ENCODE data around the gene NOS1AP.

DNA sequence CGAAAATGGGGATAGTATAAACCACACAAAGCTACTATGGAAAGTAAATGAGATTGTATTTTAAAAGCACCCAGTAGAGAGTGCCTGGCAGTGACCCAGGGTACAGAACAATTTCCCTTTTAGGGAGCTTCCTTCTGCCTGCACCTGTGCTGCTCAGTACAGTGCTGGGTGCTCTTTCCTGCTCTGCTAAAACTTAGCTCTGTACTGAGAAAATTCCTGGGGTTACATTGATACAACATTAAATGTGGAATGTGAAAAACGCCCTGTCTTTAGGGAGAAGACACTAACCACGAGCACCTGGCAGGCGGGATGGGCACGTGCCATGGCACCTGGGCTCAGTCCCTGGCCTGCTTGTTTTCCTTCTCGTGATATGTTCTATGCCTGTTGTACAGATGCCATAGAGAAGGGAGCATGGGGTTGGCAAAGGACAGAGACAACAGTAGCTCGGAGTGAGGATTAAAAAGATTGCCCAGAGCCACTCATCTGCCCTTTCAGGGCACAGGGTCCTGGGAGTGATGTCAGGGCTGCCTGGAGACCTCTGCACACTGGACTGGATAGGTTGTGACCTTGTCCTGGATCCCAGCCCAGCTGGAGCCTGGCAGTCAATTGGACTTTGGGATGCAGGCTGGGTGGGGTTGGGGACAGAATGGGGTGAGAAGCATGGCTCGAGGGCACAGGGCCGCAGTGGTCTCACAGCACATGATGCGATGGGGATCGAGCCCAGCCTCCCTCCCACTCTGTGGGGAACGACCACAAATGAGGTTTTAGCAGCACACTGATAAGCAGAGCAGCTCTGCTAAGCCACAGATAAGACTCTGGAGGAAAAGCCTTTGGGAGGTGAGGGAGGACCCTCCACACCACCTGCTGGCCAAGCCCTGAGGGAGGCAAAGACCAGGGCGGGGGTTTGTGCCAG is 302.9 kb downstream of the NOS1AP start:
- TF ChIP-seq, protein P1, sequence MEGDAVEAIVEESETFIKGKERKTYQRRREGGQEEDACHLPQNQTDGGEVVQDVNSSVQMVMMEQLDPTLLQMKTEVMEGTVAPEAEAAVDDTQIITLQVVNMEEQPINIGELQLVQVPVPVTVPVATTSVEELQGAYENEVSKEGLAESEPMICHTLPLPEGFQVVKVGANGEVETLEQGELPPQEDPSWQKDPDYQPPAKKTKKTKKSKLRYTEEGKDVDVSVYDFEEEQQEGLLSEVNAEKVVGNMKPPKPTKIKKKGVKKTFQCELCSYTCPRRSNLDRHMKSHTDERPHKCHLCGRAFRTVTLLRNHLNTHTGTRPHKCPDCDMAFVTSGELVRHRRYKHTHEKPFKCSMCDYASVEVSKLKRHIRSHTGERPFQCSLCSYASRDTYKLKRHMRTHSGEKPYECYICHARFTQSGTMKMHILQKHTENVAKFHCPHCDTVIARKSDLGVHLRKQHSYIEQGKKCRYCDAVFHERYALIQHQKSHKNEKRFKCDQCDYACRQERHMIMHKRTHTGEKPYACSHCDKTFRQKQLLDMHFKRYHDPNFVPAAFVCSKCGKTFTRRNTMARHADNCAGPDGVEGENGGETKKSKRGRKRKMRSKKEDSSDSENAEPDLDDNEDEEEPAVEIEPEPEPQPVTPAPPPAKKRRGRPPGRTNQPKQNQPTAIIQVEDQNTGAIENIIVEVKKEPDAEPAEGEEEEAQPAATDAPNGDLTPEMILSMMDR (IDR thresholded peaks at IDR 0.05; ENCODE audit: extremely low read depth in 1 of 2, insufficient read depth in 1 of 2, low read depth in 1 of 2, low read length in 2 of 2), result no peak
- TF ChIP-seq POLR2A (IDR thresholded peaks at IDR 0.05; ENCODE audit: low read depth, low read length) (no peak), MYC (IDR thresholded peaks at IDR 0.05; ENCODE audit: low read depth, low read length) (no peak), POLR2AphosphoS5 (IDR thresholded peaks at IDR 0.05; ENCODE audit: insufficient read depth, low read depth, low read length) (no peak), EZH2 (IDR thresholded peaks at IDR 0.05; ENCODE audit: borderline replicate concordance, low read depth, low read length, severe bottlenecking) (no peak), JUN (IDR thresholded peaks at IDR 0.05; ENCODE audit: borderline replicate concordance, insufficient read depth, insufficient read length, low read depth) (no peak), GATA2 (IDR thresholded peaks at IDR 0.05; ENCODE audit: insufficient read depth, insufficient read length, low read depth, low read length) (no peak)
- TF ChIP-seq, protein P2, sequence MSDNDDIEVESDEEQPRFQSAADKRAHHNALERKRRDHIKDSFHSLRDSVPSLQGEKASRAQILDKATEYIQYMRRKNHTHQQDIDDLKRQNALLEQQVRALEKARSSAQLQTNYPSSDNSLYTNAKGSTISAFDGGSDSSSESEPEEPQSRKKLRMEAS (IDR thresholded peaks at IDR 0.05; ENCODE audit: insufficient read depth, insufficient read length), result no peak
